HCT116 (cell line): ENCODE measurements around the gene CBLB.

Experiments
- CEBPB ChIP-seq: IDR thresholded peaks from 2 replicates; pipeline ENCODE4 v1.6.1; 2012; ENCODE audit warnings: low read depth
- EGR1 ChIP-seq: IDR thresholded peaks from 2 replicates; pipeline ENCODE4 v1.6.1; 2012; ENCODE audit warnings: low read depth
- ELF1 ChIP-seq: IDR thresholded peaks from 2 replicates; pipeline ENCODE4 v1.6.1; 2012; ENCODE audit warnings: low read depth, borderline replicate concordance
- EZH2 ChIP-seq: fragments of 200-600 bp; sonication (generic); IDR thresholded peaks from 2 replicates; pipeline ENCODE4 v1.6.1; 2017; ENCODE audit warnings: antibody characterized with exemption, mixed run types
- FOSL1 ChIP-seq: IDR thresholded peaks from 2 replicates; pipeline ENCODE4 v1.6.1; 2012; ENCODE audit warnings: low read depth
- POLR2A ChIP-seq: IDR thresholded peaks from 2 replicates; pipeline ENCODE4 v1.7.0; 2011; ENCODE audit warnings: borderline replicate concordance; ENCODE audit not compliant: insufficient read depth, insufficient read length; ENCODE audit errors: extremely low read depth
- SIN3A ChIP-seq: IDR thresholded peaks from 2 replicates; pipeline ENCODE4 v1.6.1; 2012; ENCODE audit warnings: low read depth
- SRF ChIP-seq: IDR thresholded peaks from 2 replicates; pipeline ENCODE4 v1.6.1; 2012; ENCODE audit warnings: low read depth
- ZNF274 ChIP-seq: fragments of 200-500 bp; sonication (Bioruptor generic); IDR thresholded peaks from 2 replicates; pipeline ENCODE4 v1.6.1; 2014; ENCODE audit warnings: mild to moderate bottlenecking, low read depth, low read length, inconsistent platforms
- TF ChIP-seq, protein P1 (sequence below), 3 experiments: fragments of 200-600 bp in 1 of 3; sonication (generic) in 1 of 3; IDR thresholded peaks in 2 of 3; conservative IDR thresholded peaks in 1 of 3; 2 replicates each; pipeline ENCODE4 v1.5.1; 2012 to 2017; ENCODE audit warnings: low read depth in 2 of 3, low read length in 2 of 3, antibody characterized with exemption in 1 of 3, borderline replicate concordance in 1 of 3, control low read depth in 1 of 3, mild to moderate bottlenecking in 1 of 3, mixed read lengths in 1 of 3, mixed run types in 1 of 3, moderate library complexity in 1 of 3; ENCODE audit not compliant: insufficient read depth in 1 of 3
- TF ChIP-seq, protein P2 (sequence below): IDR thresholded peaks from 2 replicates; pipeline ENCODE4 v1.6.1; 2012

DNA sequence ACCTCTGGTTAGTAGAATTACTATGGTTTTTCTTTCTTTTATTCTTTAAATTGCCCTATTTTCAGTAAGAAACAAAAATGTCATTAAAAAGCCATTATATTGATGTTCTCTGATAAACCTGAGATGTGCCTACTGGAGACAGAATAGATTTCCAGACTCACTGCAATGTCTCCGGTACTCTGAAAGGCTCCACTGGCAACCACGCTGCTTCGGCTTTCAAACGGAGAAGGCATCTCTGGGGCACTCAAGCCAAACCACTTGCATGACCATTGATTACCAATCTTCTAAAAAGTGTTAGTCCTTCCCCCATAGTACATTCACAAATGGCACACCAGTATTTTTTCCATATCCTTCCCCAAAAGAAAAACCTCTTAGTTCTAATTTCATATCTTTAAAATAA lies 82.6 kb downstream of the CBLB start:
- TF ChIP-seq POLR2A (no peak), EGR1 (no peak), SIN3A (no peak), ZNF274 (no peak), EZH2 (no peak), CEBPB (no peak), FOSL1 (no peak), ELF1 (no peak), SRF (no peak)
- TF ChIP-seq, protein P1, sequence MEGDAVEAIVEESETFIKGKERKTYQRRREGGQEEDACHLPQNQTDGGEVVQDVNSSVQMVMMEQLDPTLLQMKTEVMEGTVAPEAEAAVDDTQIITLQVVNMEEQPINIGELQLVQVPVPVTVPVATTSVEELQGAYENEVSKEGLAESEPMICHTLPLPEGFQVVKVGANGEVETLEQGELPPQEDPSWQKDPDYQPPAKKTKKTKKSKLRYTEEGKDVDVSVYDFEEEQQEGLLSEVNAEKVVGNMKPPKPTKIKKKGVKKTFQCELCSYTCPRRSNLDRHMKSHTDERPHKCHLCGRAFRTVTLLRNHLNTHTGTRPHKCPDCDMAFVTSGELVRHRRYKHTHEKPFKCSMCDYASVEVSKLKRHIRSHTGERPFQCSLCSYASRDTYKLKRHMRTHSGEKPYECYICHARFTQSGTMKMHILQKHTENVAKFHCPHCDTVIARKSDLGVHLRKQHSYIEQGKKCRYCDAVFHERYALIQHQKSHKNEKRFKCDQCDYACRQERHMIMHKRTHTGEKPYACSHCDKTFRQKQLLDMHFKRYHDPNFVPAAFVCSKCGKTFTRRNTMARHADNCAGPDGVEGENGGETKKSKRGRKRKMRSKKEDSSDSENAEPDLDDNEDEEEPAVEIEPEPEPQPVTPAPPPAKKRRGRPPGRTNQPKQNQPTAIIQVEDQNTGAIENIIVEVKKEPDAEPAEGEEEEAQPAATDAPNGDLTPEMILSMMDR (IDR thresholded peaks at IDR 0.05 in 2 of 3, conservative IDR thresholded peaks at IDR 0.05 in 1 of 3; ENCODE audit: borderline replicate concordance in 1 of 3, insufficient read depth in 1 of 3, low read depth in 2 of 3, low read length in 2 of 3) = no peak
- TF ChIP-seq, protein P2, sequence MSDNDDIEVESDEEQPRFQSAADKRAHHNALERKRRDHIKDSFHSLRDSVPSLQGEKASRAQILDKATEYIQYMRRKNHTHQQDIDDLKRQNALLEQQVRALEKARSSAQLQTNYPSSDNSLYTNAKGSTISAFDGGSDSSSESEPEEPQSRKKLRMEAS = no peak
